VCaP (cell line): Measurements from ENCODE around the gene TMEM89.

Experiments
- H3K27ac ChIP-seq: fragments of 450-650 bp; 2 replicates; pipeline ENCODE4 v1.5.1; 2017
- TF ChIP-seq, protein P1 (sequence below): fragments of 450-650 bp; conservative IDR thresholded peaks from 2 replicates; pipeline ENCODE4 v1.5.1; 2017; ENCODE audit warnings: mild to moderate bottlenecking, moderate library complexity

TMEM89 gene

GRCh38 chr3:48661501-48662144 is 40.1 kb upstream of the TMEM89 start:
- TF ChIP-seq, protein P1, sequence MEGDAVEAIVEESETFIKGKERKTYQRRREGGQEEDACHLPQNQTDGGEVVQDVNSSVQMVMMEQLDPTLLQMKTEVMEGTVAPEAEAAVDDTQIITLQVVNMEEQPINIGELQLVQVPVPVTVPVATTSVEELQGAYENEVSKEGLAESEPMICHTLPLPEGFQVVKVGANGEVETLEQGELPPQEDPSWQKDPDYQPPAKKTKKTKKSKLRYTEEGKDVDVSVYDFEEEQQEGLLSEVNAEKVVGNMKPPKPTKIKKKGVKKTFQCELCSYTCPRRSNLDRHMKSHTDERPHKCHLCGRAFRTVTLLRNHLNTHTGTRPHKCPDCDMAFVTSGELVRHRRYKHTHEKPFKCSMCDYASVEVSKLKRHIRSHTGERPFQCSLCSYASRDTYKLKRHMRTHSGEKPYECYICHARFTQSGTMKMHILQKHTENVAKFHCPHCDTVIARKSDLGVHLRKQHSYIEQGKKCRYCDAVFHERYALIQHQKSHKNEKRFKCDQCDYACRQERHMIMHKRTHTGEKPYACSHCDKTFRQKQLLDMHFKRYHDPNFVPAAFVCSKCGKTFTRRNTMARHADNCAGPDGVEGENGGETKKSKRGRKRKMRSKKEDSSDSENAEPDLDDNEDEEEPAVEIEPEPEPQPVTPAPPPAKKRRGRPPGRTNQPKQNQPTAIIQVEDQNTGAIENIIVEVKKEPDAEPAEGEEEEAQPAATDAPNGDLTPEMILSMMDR, result no peak
- H3K27ac ChIP-seq, result no peak overlapping the region

DNA sequence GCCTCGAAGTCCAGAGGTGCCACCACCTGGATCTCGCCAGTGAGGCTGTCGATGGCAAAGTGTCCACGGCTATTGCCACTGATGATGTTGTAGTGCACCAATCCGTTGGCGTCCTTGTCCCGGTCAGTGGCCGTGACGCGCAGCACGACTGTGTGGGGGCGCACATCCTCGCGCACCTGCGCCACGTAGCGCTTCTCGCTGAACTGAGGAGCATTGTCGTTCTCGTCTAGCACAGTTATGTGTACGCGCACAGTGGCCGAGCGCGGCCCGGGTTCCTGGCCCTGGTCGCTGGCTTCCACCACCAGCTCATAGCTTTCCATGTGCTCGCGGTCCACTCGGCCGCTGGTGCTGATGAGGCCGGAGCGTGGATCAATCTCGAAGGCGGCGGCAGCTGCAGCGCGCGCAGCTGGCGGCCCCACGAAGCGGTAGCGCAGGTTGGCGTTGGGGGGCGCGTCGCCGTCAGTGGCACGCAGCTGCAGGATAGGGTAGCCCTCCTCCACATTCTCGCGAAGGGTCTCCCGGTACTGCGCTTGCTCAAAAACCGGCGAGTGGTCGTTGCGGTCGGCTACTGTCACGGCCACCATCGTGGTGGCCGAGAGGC is 39.3 kb upstream of the TMEM89 start:
- TF ChIP-seq, protein P1, result no peak
- no peak overlapping the region for H3K27ac ChIP-seq

GRCh38 chr3:48656841-48657281 is 35.3 kb upstream of the TMEM89 start:
- TF ChIP-seq, protein P1, result no peak
- H3K27ac ChIP-seq, result no peak overlapping the region

DNA sequence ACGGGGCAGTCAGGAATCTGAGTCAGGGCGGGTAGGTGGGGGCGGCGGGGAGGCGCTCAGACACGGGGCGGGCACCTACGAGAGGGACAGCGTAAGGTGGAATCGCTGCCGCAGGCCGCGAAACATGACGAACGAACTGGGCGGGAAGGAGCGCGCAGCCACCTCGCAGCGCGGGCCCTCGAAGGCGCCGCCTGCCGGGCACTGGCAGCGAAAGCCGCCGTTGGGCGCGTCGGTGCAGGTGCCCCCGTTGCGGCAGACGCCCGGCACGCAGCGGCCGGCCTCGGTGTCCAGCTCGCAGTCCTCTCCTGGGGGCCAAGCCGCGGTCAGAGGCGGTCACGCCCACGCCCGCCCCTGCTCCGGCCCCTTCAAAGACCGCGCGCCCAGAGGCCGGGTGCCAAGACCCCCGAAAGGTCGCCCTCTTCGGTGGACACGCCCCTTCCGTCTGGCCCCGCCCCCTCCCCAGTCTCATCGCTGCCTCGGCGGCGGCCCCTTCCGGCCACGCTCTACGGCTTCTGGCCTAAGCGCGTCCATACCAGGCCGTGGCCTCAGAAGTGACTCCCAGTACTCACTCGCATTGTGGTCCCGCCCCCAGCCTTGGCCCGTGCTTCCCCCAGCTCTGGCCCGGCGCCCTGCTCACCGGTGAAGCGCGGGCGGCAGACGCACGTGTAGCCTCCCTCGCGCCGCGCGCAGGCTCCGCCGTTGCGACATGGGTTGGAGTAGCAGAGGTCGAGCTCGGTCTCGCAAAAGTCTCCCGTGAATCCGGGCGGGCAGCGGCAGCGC is 34.7 kb upstream of the TMEM89 start:
- TF ChIP-seq, protein P1, result no peak
- H3K27ac ChIP-seq, result no peak overlapping the region

- H3K27ac ChIP-seq, result no peak overlapping the region
- TF ChIP-seq, protein P1, result no peak
Observed at GRCh38 chr3:48655606-48656005, 34.0 kb upstream of the TMEM89 start.

GRCh38 chr3:48655063-48655462 is 33.5 kb upstream of the TMEM89 start:
- no peak overlapping the region for H3K27ac ChIP-seq
- TF ChIP-seq, protein P1, result no peak

- no peak overlapping the region for H3K27ac ChIP-seq
Observed at GRCh38 chr3:48652923-48653715, 31.6 kb upstream of the TMEM89 start.

More at GRCh38 chr3:48652923-48653715, 31.6 kb upstream of the TMEM89 start:
- TF ChIP-seq, protein P1, result no peak
